AG09309 (cell line): ENCODE measurements around the gene GLO1.

Experiments used
- DNase-seq: peaks from one replicate; pipeline ENCODE4 v3.0.0-alpha.2; 2010; ENCODE audit warnings: low read depth
- H3K4me3 ChIP-seq: 2 replicates; pipeline ENCODE4 v1.5.1; 2011; ENCODE audit warnings: mild to moderate bottlenecking, low read depth, low read length, moderate library complexity; ENCODE audit not compliant: control insufficient read depth
- CTCF ChIP-seq: IDR thresholded peaks from 2 replicates; pipeline ENCODE4 v1.5.1; 2011; ENCODE audit warnings: mild to moderate bottlenecking, low read depth, low read length, inconsistent platforms; ENCODE audit not compliant: insufficient read depth, control insufficient read depth; ENCODE audit errors: missing control alignments

Gene GLO1

GRCh38 chr6:38702558-38703397, at the start of gene GLO1:
TSS of gene GLO1 (minus strand) at chr6:38703145. CDS start at chr6:38703054, 91 bp downstream.
- no peak for TF ChIP-seq CTCF
- peak; percentile 97 for DNase-seq
- H3K4me3 ChIP-seq, result peak within 1 kb of the TSS; percentile 64

- no peak overlapping the region for H3K4me3 ChIP-seq
- no peak for DNase-seq
- TF ChIP-seq CTCF, result no peak
These were observed 48.1 kb upstream of the GLO1 start for GRCh38 chr6:38750968-38751615.

GRCh38 chr6:38749473-38749872, 46.5 kb upstream of the GLO1 start:
- DNase-seq, result no peak
- H3K4me3 ChIP-seq, result no peak overlapping the region
- no peak for TF ChIP-seq CTCF

- no peak overlapping the region for H3K4me3 ChIP-seq
- peak; percentile 39 for TF ChIP-seq CTCF
- DNase-seq, result no peak
These were observed 36.6 kb upstream of the GLO1 start for GRCh38 chr6:38739532-38739931.

- DNase-seq, result no peak
These were observed 35.3 kb upstream of the GLO1 start for GRCh38 chr6:38738261-38738660.

GRCh38 chr6:38736951-38737350, 34.0 kb upstream of the GLO1 start:
- H3K4me3 ChIP-seq, result no peak overlapping the region
- no peak for DNase-seq
- no peak for TF ChIP-seq CTCF

More at GRCh38 chr6:38738261-38738660, 35.3 kb upstream of the GLO1 start:
- no peak for TF ChIP-seq CTCF
- H3K4me3 ChIP-seq, result no peak overlapping the region
